WTC11 (cell line): ENCODE data around the gene HBEGF. TPM values are rescaled to one million over a fixed set of nuclear protein-coding genes. Genes with fewer than 3 reads are reported as not detected.

Experiments used
- ATAC-seq: fragments of 200-7000 bp; cut with Tn5 transposase; 2 replicates; pipeline ENCODE4 v1.10.0; 2021; ENCODE audit warnings: mild to moderate bottlenecking, moderate library complexity
- CTCF ChIA-PET: fragments of 300-600 bp; sonication (Branson Sonifier 250); formaldehyde crosslinking; loops from one replicate; lab custom pipeline; 2021; ENCODE audit warnings: antibody characterized with exemption; lab: Charles Lee
- POLR2A ChIA-PET: fragments of 350-600 bp; sonication (Branson Sonifier 250); formaldehyde crosslinking; loops from one replicate; lab custom pipeline; 2021; ENCODE audit warnings: antibody characterized with exemption; lab: Charles Lee
- DNase-seq: peaks from one replicate; pipeline ENCODE4 v3.0.0; 2021; ENCODE audit warnings: low spot score
- H3K27ac Mint-ChIP-seq: 2 replicates; pipeline ENCODE4 v1.8.0; 2021; ENCODE audit warnings: mixed read lengths
- H3K27me3 Mint-ChIP-seq: 2 replicates; pipeline ENCODE4 v1.8.0; 2021; ENCODE audit warnings: low read depth, mild to moderate bottlenecking, moderate library complexity, mixed read lengths
- H3K36me3 Mint-ChIP-seq: 2 replicates; pipeline ENCODE4 v1.8.0; 2021; ENCODE audit warnings: mixed read lengths
- H3K4me1 Mint-ChIP-seq: 2 replicates; pipeline ENCODE4 v1.8.0; 2022; ENCODE audit warnings: mixed read lengths
- H3K4me3 Mint-ChIP-seq: 2 replicates; pipeline ENCODE4 v1.8.0; 2021; ENCODE audit warnings: mild to moderate bottlenecking, moderate library complexity, mixed read lengths
- H3K9me3 Mint-ChIP-seq: 2 replicates; pipeline ENCODE4 v1.8.0; 2021; ENCODE audit warnings: mixed read lengths
- ATF2 ChIP-seq: sonication (generic); formaldehyde crosslinking; IDR thresholded peaks from 2 replicates; pipeline ENCODE4 v1.8.1; 2022; ENCODE audit warnings: low read depth, missing genetic modification reagents, borderline replicate concordance
- CBFB ChIP-seq: sonication (generic); formaldehyde crosslinking; IDR thresholded peaks from 2 replicates; pipeline ENCODE4 v1.8.1; 2022; ENCODE audit warnings: mild to moderate bottlenecking, low read depth, missing genetic modification reagents
- CDX4 ChIP-seq: fragments of 250-450 bp; sonication (Bioruptor Pico); IDR thresholded peaks from 2 replicates; pipeline ENCODE4 v1.9.0; 2021; ENCODE audit warnings: moderate library complexity, mild to moderate bottlenecking, inconsistent platforms, borderline replicate concordance
- CREB1 ChIP-seq: sonication (generic); formaldehyde crosslinking; IDR thresholded peaks from 2 replicates; pipeline ENCODE4 v1.8.0; 2023; ENCODE audit warnings: mild to moderate bottlenecking, missing genetic modification reagents
- CTCF ChIP-seq: fragments of 200-600 bp; IDR thresholded peaks from 2 replicates; pipeline ENCODE4 v1.8.0; 2022; ENCODE audit warnings: antibody characterized with exemption
- E2F1 ChIP-seq: sonication (generic); formaldehyde crosslinking; IDR thresholded peaks from 2 replicates; pipeline ENCODE4 v1.8.0; 2022; ENCODE audit warnings: mild to moderate bottlenecking, missing genetic modification reagents
- FOXJ3 ChIP-seq: sonication (generic); formaldehyde crosslinking; IDR thresholded peaks from 2 replicates; pipeline ENCODE4 v1.9.0; 2021; ENCODE audit warnings: missing genetic modification reagents, mild to moderate bottlenecking, borderline replicate concordance
- FOXP4 ChIP-seq: sonication (generic); formaldehyde crosslinking; IDR thresholded peaks from 2 replicates; pipeline ENCODE4 v1.8.0; 2022; ENCODE audit warnings: mild to moderate bottlenecking, missing genetic modification reagents
- GABPB1 ChIP-seq: sonication (generic); formaldehyde crosslinking; IDR thresholded peaks from 2 replicates; pipeline ENCODE4 v1.8.1; 2023; ENCODE audit warnings: mild to moderate bottlenecking, missing genetic modification reagents
- NFE2L1 ChIP-seq: sonication (generic); formaldehyde crosslinking; IDR thresholded peaks from 2 replicates; pipeline ENCODE4 v1.8.1; 2023; ENCODE audit warnings: missing genetic modification reagents
- NFYB ChIP-seq: sonication (generic); formaldehyde crosslinking; conservative IDR thresholded peaks from 2 replicates; pipeline ENCODE4 v1.8.0; 2022; ENCODE audit warnings: low read depth, missing genetic modification reagents
- RELA ChIP-seq: sonication (generic); formaldehyde crosslinking; IDR thresholded peaks from 2 replicates; pipeline ENCODE4 v1.8.1; 2022; ENCODE audit warnings: missing genetic modification reagents, mild to moderate bottlenecking, borderline replicate concordance
- SP1 ChIP-seq: sonication (generic); formaldehyde crosslinking; conservative IDR thresholded peaks from 2 replicates; pipeline ENCODE4 v1.8.1; 2022; ENCODE audit warnings: missing genetic modification reagents
- ZNF138 ChIP-seq: sonication (generic); formaldehyde crosslinking; conservative IDR thresholded peaks from 2 replicates; pipeline ENCODE4 v1.8.1; 2022; ENCODE audit warnings: mild to moderate bottlenecking, moderate library complexity, missing genetic modification reagents
- ZNF219 ChIP-seq: sonication (generic); formaldehyde crosslinking; IDR thresholded peaks from 2 replicates; pipeline ENCODE4 v1.8.0; 2023; ENCODE audit warnings: missing genetic modification reagents, mild to moderate bottlenecking, borderline replicate concordance
- ZNF263 ChIP-seq: sonication (generic); formaldehyde crosslinking; IDR thresholded peaks from 2 replicates; pipeline ENCODE4 v1.8.1; 2022; ENCODE audit warnings: low read depth, mild to moderate bottlenecking, moderate library complexity, missing genetic modification reagents
- ZNF671 ChIP-seq: fragments of 250-450 bp; sonication (Bioruptor Pico); IDR thresholded peaks from 2 replicates; pipeline ENCODE4 v1.8.0; 2021; ENCODE audit warnings: mild to moderate bottlenecking
- ZSCAN18 ChIP-seq: fragments of 250-450 bp; sonication (Bioruptor Pico); IDR thresholded peaks from 2 replicates; pipeline ENCODE4 v2.1.2; 2022; ENCODE audit warnings: mild to moderate bottlenecking, moderate library complexity
- total RNA-seq: library from RNA; stranded (reverse); gene quantifications from 3 replicates; pipeline ENCODE4 v1.2.3, GENCODE V29; 2021

Gene HBEGF
- total RNA-seq, 1 experiment from 2014 or later, result 4.0 TPM

- TF ChIP-seq E2F1 (CRISPR knock-in tag) (no peak), GABPB1 (CRISPR knock-in tag) (no peak), NFE2L1 (CRISPR knock-in tag) (no peak), ZNF263 (CRISPR knock-in tag) (no peak), ATF2 (no peak), FOXP4 (CRISPR knock-in tag) (no peak), ZSCAN18 (CRISPR knock-in tag) (no peak), CREB1 (no peak), FOXJ3 (CRISPR knock-in tag) (no peak)
These were observed 14.5 kb upstream of the HBEGF start (continued) for GRCh38 chr5:140360681-140361479.

GRCh38 chr5:140360101-140360500 is 13.7 kb upstream of the HBEGF start, which contains the start of gene SLC4A9:
TSS of gene SLC4A9 (plus strand) at chr5:140360194. CDS start at chr5:140360237, 43 bp downstream.
- H3K4me1 Mint-ChIP-seq, result peaks cover 10% of the 10 kb centered on the region
- ChIA-PET POLR2A (no interaction called here), CTCF (interaction anchor here (0.6 to 4.5 kb wide), 5 partner anchors 13 to 117 kb away, joined by 3 to 247 read pairs (median 6); partner anchors contain the start of gene HBEGF)
- no peak for ATAC-seq
- H3K27ac Mint-ChIP-seq, result no peak within 1 kb of the TSS
- no peak for DNase-seq
- H3K36me3 Mint-ChIP-seq, result no peaks in the 10 kb centered on the region
- H3K9me3 Mint-ChIP-seq, result no peaks in the 10 kb centered on the region
- H3K4me3 Mint-ChIP-seq, result no peak within 1 kb of the TSS
- H3K27me3 Mint-ChIP-seq, result peaks cover 12% of the 10 kb centered on the region
- no peak for TF ChIP-seq ZNF671 (CRISPR knock-in tag)
- TF ChIP-seq RELA (CRISPR knock-in tag), result no peak
- TF ChIP-seq ZNF219 (CRISPR knock-in tag), result no peak
- TF ChIP-seq CREB1, result no peak

- ATAC-seq, result peak; percentile 15
- H3K36me3 Mint-ChIP-seq, result no peaks in the 10 kb centered on the region
- POLR2A ChIA-PET, result interaction anchor here (0.7 to 1.3 kb wide), 3 partner anchors 13 to 116 kb away, joined by 3 to 11 read pairs (median 6); partner anchors contain the start of gene HBEGF
- H3K4me3 Mint-ChIP-seq, result no peak overlapping the region
- peaks cover 10% of the 10 kb centered on the region for H3K4me1 Mint-ChIP-seq
- no peaks in the 10 kb centered on the region for H3K9me3 Mint-ChIP-seq
- peak; percentile 64 for DNase-seq
- peaks cover 12% of the 10 kb centered on the region for H3K27me3 Mint-ChIP-seq
- CTCF ChIA-PET, result interaction anchor here (0.5 to 4.5 kb wide), 58 partner anchors 9 to 1593 kb away, joined by 3 to 247 read pairs (median 4); partner anchors contain the start of genes ANKHD1, EIF4EBP3, HBEGF and IK
- peak overlapping the region; percentile 8; the same call in 1 of the 2 replicates for H3K27ac Mint-ChIP-seq
- TF ChIP-seq NFYB (CRISPR knock-in tag) (no peak), ZSCAN18 (CRISPR knock-in tag) (no peak), CDX4 (CRISPR knock-in tag) (no peak), SP1 (CRISPR knock-in tag) (no peak), FOXP4 (CRISPR knock-in tag) (no peak), ZNF138 (CRISPR knock-in tag) (no peak), CTCF (peak; percentile 28; the same call in 1 of the 2 replicates), CBFB (no peak)
These were observed 12.4 kb upstream of the HBEGF start for GRCh38 chr5:140358738-140359310.
